Measurements from ENCODE around the gene GNL1. TPM values are rescaled to one million over a fixed set of nuclear protein-coding genes. Genes with fewer than 3 reads are reported as not detected.

Gene GNL1
- 46.4 TPM for total RNA-seq
- 78.8 TPM for polyA plus RNA-seq
- long read RNA-seq, donor 1: 0 reads
- long read RNA-seq, donor 2: 0 reads
- long read RNA-seq, donor 3, full-length matches to known transcripts: 28 of 70 reads
- long read RNA-seq, donor 3, partial matches to known transcripts: 42 of 70 reads
- long read RNA-seq, donor 3, other reads (novel, unspliced or antisense): 0 of 70 reads
- long read RNA-seq, donor 4, full-length matches to known transcripts: 7 of 7 reads
- long read RNA-seq, donor 4, partial matches to known transcripts: 0 of 7 reads
- long read RNA-seq, donor 4, other reads (novel, unspliced or antisense): 0 of 7 reads
- long read RNA-seq, donor 5, full-length matches to known transcripts: 20 of 40 reads
- long read RNA-seq, donor 5, partial matches to known transcripts: 13 of 40 reads
- long read RNA-seq, donor 5, other reads (novel, unspliced or antisense): 7 of 40 reads
- long read RNA-seq, donor 6, full-length matches to known transcripts: 16 of 33 reads
- long read RNA-seq, donor 6, partial matches to known transcripts: 17 of 33 reads
- long read RNA-seq, donor 6, other reads (novel, unspliced or antisense): 0 of 33 reads
- long read RNA-seq, donor 7, full-length matches to known transcripts: 7 of 7 reads
- long read RNA-seq, donor 7, partial matches to known transcripts: 0 of 7 reads
- long read RNA-seq, donor 7, other reads (novel, unspliced or antisense): 0 of 7 reads
- long read RNA-seq, donor 8, full-length matches to known transcripts: 5 of 5 reads
- long read RNA-seq, donor 8, partial matches to known transcripts: 0 of 5 reads
- long read RNA-seq, donor 8, other reads (novel, unspliced or antisense): 0 of 5 reads
- long read RNA-seq, donor 9, full-length matches to known transcripts: 6 of 6 reads
- long read RNA-seq, donor 9, partial matches to known transcripts: 0 of 6 reads
- long read RNA-seq, donor 9, other reads (novel, unspliced or antisense): 0 of 6 reads
- long read RNA-seq, donor 10, full-length matches to known transcripts: 3 of 3 reads
- long read RNA-seq, donor 10, partial matches to known transcripts: 0 of 3 reads
- long read RNA-seq, donor 10, other reads (novel, unspliced or antisense): 0 of 3 reads

DNA sequence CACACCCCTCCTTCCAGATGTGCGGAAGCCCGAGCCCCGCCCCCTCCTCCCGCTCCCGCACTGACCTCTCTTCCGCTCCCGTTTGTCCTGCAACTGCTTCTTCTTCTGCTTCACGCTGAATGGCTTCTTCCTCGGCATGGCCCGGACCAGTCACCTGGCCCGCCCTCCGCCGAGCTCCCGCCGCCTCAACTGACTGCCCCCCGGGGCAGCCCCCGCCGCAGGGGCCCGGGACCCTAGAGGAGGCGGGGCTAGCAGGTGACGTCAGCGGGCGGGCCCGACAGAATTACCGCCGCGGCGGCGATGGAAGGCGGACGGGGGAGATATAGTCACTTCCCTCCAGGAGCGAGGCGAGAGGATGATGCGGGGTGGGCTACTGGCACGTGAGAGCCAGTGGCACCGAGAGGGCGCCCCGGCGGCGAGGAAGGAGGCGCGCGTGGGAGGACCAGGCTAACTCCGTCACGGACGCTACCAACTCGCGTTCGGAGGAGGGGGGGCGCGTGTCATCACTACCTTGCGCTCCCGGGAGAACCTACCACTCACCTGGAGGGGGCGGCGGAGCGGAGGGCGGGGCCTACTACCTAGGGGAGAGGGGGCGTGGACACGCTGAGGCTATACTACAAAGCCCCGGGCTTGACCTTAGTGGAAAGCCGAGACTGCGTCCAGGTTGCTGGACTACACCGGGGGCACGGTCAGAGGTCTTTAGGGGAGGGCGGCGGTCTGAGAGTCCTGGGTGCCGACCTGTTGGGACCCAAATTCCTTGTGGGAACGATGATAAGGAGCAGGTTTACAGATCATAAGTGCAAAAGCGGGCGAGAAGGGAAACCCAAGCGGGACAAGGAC is at the start of gene GNL1:
GNL1 (minus strand) TSS at position 424 of the 840 bp plus-strand sequence; CDS start at position 138, 286 bp downstream.
- peaks cover 7 to 21% of the 10 kb centered on the region in 2 donors for H3K4me1 ChIP-seq (ENCODE audit: control insufficient read depth in 2 of 2, insufficient read depth in 2 of 2, low read length in 2 of 2)
- peaks cover 21 to 37% of the 10 kb centered on the region in 2 donors for H3K36me3 ChIP-seq (ENCODE audit: control insufficient read depth in 2 of 2, insufficient read depth in 2 of 2, low read length in 1 of 2)
- DNase-seq (ENCODE audit: low read depth in 6 of 9, low spot score in 9 of 9): peak in 8 of 9 donors; percentile 88 to 98 (median 95)
- peak within 1 kb of the TSS; percentile 96 to 98 for H3K27ac ChIP-seq (ENCODE audit: low read depth in 1 of 2, low read length in 1 of 2)
- WGBS: under 1% methylated on average over 71 of the region's 71 CpGs
- H3K27me3 ChIP-seq (ENCODE audit: control insufficient read depth in 2 of 2, insufficient read depth in 1 of 2, low read length in 1 of 2): no peaks in the 10 kb centered on the region
- H3K9me3 ChIP-seq (ENCODE audit: control insufficient read depth in 2 of 2, insufficient read depth in 1 of 2, low read length in 1 of 2): no peaks in the 10 kb centered on the region
- H3K4me3 ChIP-seq (ENCODE audit: low read length in 2 of 2): peak within 1 kb of the TSS; percentile 88 to 96

DNA sequence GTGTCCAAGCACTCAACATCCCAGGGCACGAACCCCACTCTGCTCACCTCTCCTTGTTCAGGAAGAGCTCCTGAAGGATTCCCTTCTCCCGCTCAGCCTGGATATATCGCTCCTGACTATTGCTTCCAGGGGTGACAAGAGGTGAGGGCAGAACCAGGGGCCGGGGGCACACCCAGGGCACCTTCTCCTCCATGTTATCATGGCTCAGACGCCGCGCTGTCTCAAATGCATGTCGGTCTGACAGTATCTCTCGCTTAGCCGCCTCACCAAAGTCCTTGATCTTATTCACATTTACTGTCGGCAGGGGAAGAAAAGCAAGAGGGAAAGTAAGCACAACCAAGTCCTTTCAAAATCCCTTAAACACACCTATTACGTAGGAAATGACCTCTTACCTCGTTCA is 47.7 kb upstream of the GNL1 start:
- H3K4me1 ChIP-seq (ENCODE audit: control insufficient read depth in 2 of 2, insufficient read depth in 2 of 2, low read length in 2 of 2): peaks cover 0 to 10% of the 10 kb centered on the region in 2 donors
- no peak overlapping the region for H3K27ac ChIP-seq (ENCODE audit: low read depth in 1 of 2, low read length in 1 of 2)
- WGBS: 98% methylated on average over 13 of the region's 13 CpGs
- no peaks in the 10 kb centered on the region for H3K9me3 ChIP-seq (ENCODE audit: control insufficient read depth in 2 of 2, insufficient read depth in 1 of 2, low read length in 1 of 2)
- H3K36me3 ChIP-seq (ENCODE audit: control insufficient read depth in 2 of 2, insufficient read depth in 2 of 2, low read length in 1 of 2): peaks cover 80 to 92% of the 10 kb centered on the region in 2 donors
- no peak overlapping the region for H3K4me3 ChIP-seq (ENCODE audit: low read length in 2 of 2)
- H3K27me3 ChIP-seq (ENCODE audit: control insufficient read depth in 2 of 2, insufficient read depth in 1 of 2, low read length in 1 of 2): no peaks in the 10 kb centered on the region
- no peak for DNase-seq (ENCODE audit: low read depth in 6 of 9, low spot score in 9 of 9)

GRCh38 chr6:30601815-30602641 is 45.7 kb upstream of the GNL1 start:
- WGBS: 93% methylated on average over 39 of the region's 39 CpGs
- Histone ChIP-seq H3K4me3 (ENCODE audit: low read length in 2 of 2) (no peak overlapping the region), H3K36me3 (ENCODE audit: control insufficient read depth in 2 of 2, insufficient read depth in 2 of 2, low read length in 1 of 2) (peaks cover 67 to 75% of the 10 kb centered on the region in 2 donors), H3K27me3 (ENCODE audit: control insufficient read depth in 2 of 2, insufficient read depth in 1 of 2, low read length in 1 of 2) (no peaks in the 10 kb centered on the region), H3K4me1 (ENCODE audit: control insufficient read depth in 2 of 2, insufficient read depth in 2 of 2, low read length in 2 of 2) (peaks cover 0 to 10% of the 10 kb centered on the region in 2 donors), H3K9me3 (ENCODE audit: control insufficient read depth in 2 of 2, insufficient read depth in 1 of 2, low read length in 1 of 2) (no peaks in the 10 kb centered on the region), H3K27ac (ENCODE audit: low read depth in 1 of 2, low read length in 1 of 2) (no peak overlapping the region)
- DNase-seq (ENCODE audit: low read depth in 6 of 9, low spot score in 9 of 9): no peak

GRCh38 chr6:30601436-30601814 is 45.1 kb upstream of the GNL1 start:
- Histone ChIP-seq H3K4me3 (ENCODE audit: low read length in 2 of 2) (no peak overlapping the region), H3K4me1 (ENCODE audit: control insufficient read depth in 2 of 2, insufficient read depth in 2 of 2, low read length in 2 of 2) (peaks cover 0 to 10% of the 10 kb centered on the region in 2 donors), H3K36me3 (ENCODE audit: control insufficient read depth in 2 of 2, insufficient read depth in 2 of 2, low read length in 1 of 2) (peaks cover 64 to 69% of the 10 kb centered on the region in 2 donors), H3K9me3 (ENCODE audit: control insufficient read depth in 2 of 2, insufficient read depth in 1 of 2, low read length in 1 of 2) (no peaks in the 10 kb centered on the region), H3K27ac (ENCODE audit: low read depth in 1 of 2, low read length in 1 of 2) (peak overlapping the region in 1 of 2 donors; percentile 15), H3K27me3 (ENCODE audit: control insufficient read depth in 2 of 2, insufficient read depth in 1 of 2, low read length in 1 of 2) (no peaks in the 10 kb centered on the region)
- DNase-seq (ENCODE audit: low read depth in 6 of 9, low spot score in 9 of 9): no peak
- WGBS: 20% methylated on average over 6 of the region's 6 CpGs

DNA sequence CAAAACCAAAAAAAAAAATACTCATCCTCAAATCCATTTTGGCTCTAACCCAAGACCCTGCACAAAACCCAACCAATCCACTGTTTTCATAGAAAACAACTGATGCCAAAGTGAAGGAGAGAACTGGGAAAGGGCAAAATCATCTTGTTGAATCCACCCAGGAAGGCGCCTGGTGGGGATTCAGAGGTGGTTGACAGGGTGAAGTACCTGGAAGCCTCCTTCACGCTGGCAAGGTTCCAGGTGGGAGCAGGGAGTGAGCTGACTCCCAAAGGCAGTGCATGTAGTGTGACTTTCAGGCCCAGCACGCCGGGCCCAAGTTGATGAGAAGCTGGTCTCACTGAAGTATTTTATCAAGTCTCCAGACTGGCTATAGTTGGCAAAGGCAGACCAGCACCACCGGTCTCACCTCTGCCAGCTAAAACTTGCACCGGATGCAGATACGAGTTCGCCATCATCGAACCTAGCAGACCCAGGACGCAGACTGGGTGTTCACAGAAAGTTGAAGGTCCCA is 44.2 kb upstream of the GNL1 start:
- no peak overlapping the region for H3K27ac ChIP-seq (ENCODE audit: low read depth in 1 of 2, low read length in 1 of 2)
- H3K4me3 ChIP-seq (ENCODE audit: low read length in 2 of 2): no peak overlapping the region
- H3K9me3 ChIP-seq (ENCODE audit: control insufficient read depth in 2 of 2, insufficient read depth in 1 of 2, low read length in 1 of 2): no peaks in the 10 kb centered on the region
- peaks cover 0 to 10% of the 10 kb centered on the region in 2 donors for H3K4me1 ChIP-seq (ENCODE audit: control insufficient read depth in 2 of 2, insufficient read depth in 2 of 2, low read length in 2 of 2)
- no peak for DNase-seq (ENCODE audit: low read depth in 6 of 9, low spot score in 9 of 9)
- WGBS: 95% methylated on average over 10 of the region's 10 CpGs
- no peaks in the 10 kb centered on the region for H3K27me3 ChIP-seq (ENCODE audit: control insufficient read depth in 2 of 2, insufficient read depth in 1 of 2, low read length in 1 of 2)
- H3K36me3 ChIP-seq (ENCODE audit: control insufficient read depth in 2 of 2, insufficient read depth in 2 of 2, low read length in 1 of 2): peaks cover 57 to 61% of the 10 kb centered on the region in 2 donors

GRCh38 chr6:30599625-30600324 is 43.5 kb upstream of the GNL1 start:
- Histone ChIP-seq H3K27ac (ENCODE audit: low read depth in 1 of 2, low read length in 1 of 2) (peak overlapping the region in 1 of 2 donors; percentile 26), H3K4me3 (ENCODE audit: low read length in 2 of 2) (no peak overlapping the region), H3K36me3 (ENCODE audit: control insufficient read depth in 2 of 2, insufficient read depth in 2 of 2, low read length in 1 of 2) (peaks cover 51 to 57% of the 10 kb centered on the region in 2 donors), H3K9me3 (ENCODE audit: control insufficient read depth in 2 of 2, insufficient read depth in 1 of 2, low read length in 1 of 2) (no peaks in the 10 kb centered on the region), H3K4me1 (ENCODE audit: control insufficient read depth in 2 of 2, insufficient read depth in 2 of 2, low read length in 2 of 2) (peaks cover 0 to 10% of the 10 kb centered on the region in 2 donors), H3K27me3 (ENCODE audit: control insufficient read depth in 2 of 2, insufficient read depth in 1 of 2, low read length in 1 of 2) (no peaks in the 10 kb centered on the region)
- 97% methylated on average over 13 of the region's 13 CpGs for WGBS
- DNase-seq (ENCODE audit: low read depth in 6 of 9, low spot score in 9 of 9): no peak

DNA sequence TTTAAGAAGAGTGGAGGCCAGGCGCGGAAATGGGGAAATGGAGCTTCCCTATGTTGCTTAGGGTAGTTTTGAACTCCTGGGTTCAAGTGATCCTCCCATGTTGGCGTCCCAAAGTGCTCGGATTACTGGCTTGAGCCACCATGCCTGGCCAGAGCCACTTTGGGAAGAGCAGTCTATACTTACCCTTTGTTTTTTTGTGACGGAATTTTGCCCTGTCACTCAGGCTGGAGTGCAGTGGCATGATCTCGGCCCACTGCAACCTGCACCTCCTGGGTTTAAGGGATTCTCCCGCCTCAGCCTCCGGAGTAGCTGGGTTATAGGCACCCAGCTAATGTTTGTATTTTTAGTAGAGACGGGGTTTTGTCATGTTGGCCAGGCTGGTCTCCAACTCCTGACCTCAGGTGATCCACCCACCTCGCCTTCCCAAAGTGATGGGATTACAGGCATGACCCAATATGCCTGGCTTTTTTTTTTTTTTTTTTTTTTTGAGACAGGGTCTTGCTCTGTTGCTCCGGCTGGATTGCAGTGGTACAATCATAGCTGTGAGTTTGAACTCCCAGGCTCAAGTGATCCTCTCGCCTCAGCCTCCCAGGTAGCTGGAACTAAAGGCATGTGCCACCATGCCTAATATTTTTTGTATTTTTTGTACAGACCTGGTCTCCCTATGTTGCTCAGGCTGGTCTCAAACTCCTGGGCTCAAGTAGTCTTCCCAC is 42.8 kb upstream of the GNL1 start:
- peaks cover 0 to 10% of the 10 kb centered on the region in 2 donors for H3K4me1 ChIP-seq (ENCODE audit: control insufficient read depth in 2 of 2, insufficient read depth in 2 of 2, low read length in 2 of 2)
- DNase-seq (ENCODE audit: low read depth in 6 of 9, low spot score in 9 of 9): no peak
- H3K9me3 ChIP-seq (ENCODE audit: control insufficient read depth in 2 of 2, insufficient read depth in 1 of 2, low read length in 1 of 2): no peaks in the 10 kb centered on the region
- no peak overlapping the region for H3K4me3 ChIP-seq (ENCODE audit: low read length in 2 of 2)
- 87% methylated on average over 12 of the region's 12 CpGs for WGBS
- H3K36me3 ChIP-seq (ENCODE audit: control insufficient read depth in 2 of 2, insufficient read depth in 2 of 2, low read length in 1 of 2): peaks cover 50 to 57% of the 10 kb centered on the region in 2 donors
- H3K27me3 ChIP-seq (ENCODE audit: control insufficient read depth in 2 of 2, insufficient read depth in 1 of 2, low read length in 1 of 2): no peaks in the 10 kb centered on the region
- H3K27ac ChIP-seq (ENCODE audit: low read depth in 1 of 2, low read length in 1 of 2): peak overlapping the region in 1 of 2 donors; percentile 26

Measured in thymus (tissue), 14 donors.